Heart right ventricle (tissue), 16 donors: ENCODE data around the gene HUNK. TPM values are rescaled to one million over a fixed set of nuclear protein-coding genes. Genes with fewer than 3 reads are reported as not detected.

ENCODE experiments used
- ATAC-seq, 8 donors: fragments of 200-7000 bp; cut with Tn5 transposase; one replicate each; pipeline ENCODE4 v1.9.1; 2020; ENCODE audit warnings: mild to moderate bottlenecking in 8 of 8, moderate library complexity in 8 of 8, moderate number of reproducible peaks in 1 of 8
- DNase-seq, 2 donors: peaks; one replicate each; pipeline ENCODE4 v3.0.0-alpha.2; 2020
- H3K27ac ChIP-seq, 10 donors: fragments of 200-600 bp; sonication (generic) in 2 of 10; one replicate each; pipeline versions ENCODE4 v1.5.0 to v1.8.0; 2020 to 2022; ENCODE audit warnings: mild to moderate bottlenecking in 3 of 10
- H3K27me3 ChIP-seq, 7 donors: fragments of 200-600 bp; one replicate each; pipeline ENCODE4 v1.8.0; 2021 to 2022; ENCODE audit warnings: mild to moderate bottlenecking in 2 of 7
- H3K36me3 ChIP-seq, 9 donors: fragments of 200-600 bp; sonication (generic) in 1 of 9; one replicate each; pipeline versions ENCODE4 v1.5.0 to v1.8.0; 2020 to 2022; ENCODE audit warnings: mild to moderate bottlenecking in 2 of 9
- H3K4me1 ChIP-seq, 9 donors: fragments of 200-600 bp; sonication (generic) in 1 of 9; one replicate each; pipeline versions ENCODE4 v1.5.0 to v1.8.0; 2020 to 2022; ENCODE audit warnings: mild to moderate bottlenecking in 4 of 9
- H3K4me3 ChIP-seq, 10 donors: fragments of 200-600 bp; sonication (generic) in 2 of 10; one replicate each; pipeline versions ENCODE4 v1.5.0 to v1.8.0; 2020 to 2022; ENCODE audit warnings: mild to moderate bottlenecking in 7 of 10, moderate library complexity in 2 of 10
- H3K9me3 ChIP-seq, 11 donors: fragments of 200-600 bp in 10 of 11; sonication (generic) in 2 of 11; one replicate each; pipeline versions ENCODE4 v1.5.0 to v1.8.0; 2013 to 2022; ENCODE audit warnings: mild to moderate bottlenecking in 2 of 11, control low read depth in 1 of 11, moderate library complexity in 1 of 11
- CTCF ChIP-seq, 9 donors: fragments of 200-600 bp; sonication (generic) in 2 of 9; IDR thresholded peaks; one replicate each; pipeline versions ENCODE4 v1.5.0 to v1.8.0; 2021 to 2022; ENCODE audit warnings: antibody characterized with exemption in 9 of 9, mild to moderate bottlenecking in 5 of 9, moderate library complexity in 1 of 9
- WGBS, 2 donors: extraction: QIAGEN DNeasy Blood & Tissue Kit; methylation state at CpG; one replicate each; pipeline ENCODE4 v1.1.7; 2013; ENCODE audit warnings: inconsistent platforms in 1 of 2; 5-methylcytosine and 5-hydroxymethylcytosine counted together
- intact Hi-C, 10 donors: fragments of 100-400 bp; cut with DNase I; formaldehyde crosslinking; loops; one replicate each; pipeline versions ENCODE4 v1.11.1 to v1.14.2; 2022
- polyA plus RNA-seq, 2 donors: library from polyadenylated mRNA; stranded (reverse); fragments of 200-250 nt; gene quantifications; one replicate each; pipeline ENCODE4 v1.2.3, GENCODE V29; 2013
- total RNA-seq, 10 donors: library from RNA; stranded (reverse); fragmentation: NEBNext Ultra II Directional in 3 of 10; extraction: Animal tissue kit (Norgen Biotek cat#: 25700) in 3 of 10; gene quantifications; one replicate each; pipeline versions ENCODE4 v1.2.1 to v1.2.4, GENCODE V29; 2021 to 2023
- donor health status: Arrhythmogenic right ventricular cardiomyopathy.
- donor health status: ischemic (EF 13 %, LVEDD 7.1; RV severe dilation, severe dysfunction).
- donor health status: healthy with polysubstance abuse.
- donor health status: DM: no; HTN: yes; CAD: no.
- donor health status: DM: no; HTN: no; CAD: no.
- donor health status: ischemic (EF 25% LVEDD 6.9; RV normal size, moderate dysfunction).
- donor health status: ischemic (EF 25% LVEDD 5.7; RV mildly dilated, moderate dysfunction).
- donor health status: healthy.
- donor health status: DM: yes; HTN: yes; CAD: no.
- donor health status: Ischemic cardiomyopathy.
- donor health status: ischemic (EF 35%, LVEDD 5.7; RV mildly dilated, moderate dysfunction).
- donor health status: nonischemic (EF 11% LVEDD 7.7; RV severe dilation, severe dysfunction).
- donor health status: DM: yes; HTN: yes; CAD: no.
- donor health status: PGD.
- donor health status: ischemic (EF 29% LVEDD 5.4; RV normal size, mild dysfunction).
- donor health status: nonischemic (EF 23%, LVEDD 6.1; RV moderate dilation, normal function).

The HUNK gene
- total and polyA plus RNA-seq, 12 donors: 0.04 to 0.81 (median 0.10) TPM; not detected in 2

GRCh38 chr21:31932470-31932764 lies 59.6 kb downstream of the HUNK start:
- H3K4me1 ChIP-seq: no peaks in the 10 kb centered on the region
- WGBS, 2 donors: 75 to 81% methylated on average over 1 of the region's 1 CpG
- H3K4me3 ChIP-seq: no peak overlapping the region
- ATAC-seq (no peak), DNase-seq (no peak)
- no peaks in the 10 kb centered on the region for H3K9me3 ChIP-seq
- H3K27ac ChIP-seq: no peak overlapping the region
- H3K27me3 ChIP-seq: peaks cover 0 to 5% (median 0%) of the 10 kb centered on the region in 7 donors
- no peak for TF ChIP-seq CTCF (IDR thresholded peaks at IDR 0.05)
- no peaks in the 10 kb centered on the region for H3K36me3 ChIP-seq
- intact Hi-C loops: no loop called here

DNA sequence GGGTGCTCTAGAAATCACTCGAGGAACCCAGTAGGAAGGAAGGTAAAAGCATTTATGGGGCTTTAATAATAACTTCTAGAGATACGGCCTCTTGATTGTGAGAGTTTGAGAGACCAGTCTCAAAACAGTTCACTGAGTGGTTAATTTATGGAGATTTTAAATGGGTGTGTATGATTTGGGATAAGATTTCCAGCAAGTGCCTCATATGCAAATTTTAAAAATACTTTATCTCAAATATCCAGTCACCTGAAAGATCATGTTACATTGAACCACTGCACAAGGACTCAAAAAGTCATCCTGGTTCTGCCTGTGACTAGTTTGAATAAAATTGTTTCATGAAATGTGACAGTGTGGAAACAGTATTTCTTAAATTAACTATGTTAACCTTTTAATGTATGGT lies 64.5 kb downstream of the HUNK start:
- WGBS, 2 donors: 85 to 87% methylated on average over 2 of the region's 2 CpGs
- Histone ChIP-seq H3K36me3 (no peaks in the 10 kb centered on the region), H3K4me1 (no peaks in the 10 kb centered on the region), H3K4me3 (no peak overlapping the region), H3K27ac (no peak overlapping the region), H3K9me3 (no peaks in the 10 kb centered on the region), H3K27me3 (peaks cover 0 to 3% (median 0%) of the 10 kb centered on the region in 7 donors)
- no peak for TF ChIP-seq CTCF (IDR thresholded peaks at IDR 0.05)
- no peak for DNase-seq
- no peak for ATAC-seq
- intact Hi-C loops: no loop called here

DNA sequence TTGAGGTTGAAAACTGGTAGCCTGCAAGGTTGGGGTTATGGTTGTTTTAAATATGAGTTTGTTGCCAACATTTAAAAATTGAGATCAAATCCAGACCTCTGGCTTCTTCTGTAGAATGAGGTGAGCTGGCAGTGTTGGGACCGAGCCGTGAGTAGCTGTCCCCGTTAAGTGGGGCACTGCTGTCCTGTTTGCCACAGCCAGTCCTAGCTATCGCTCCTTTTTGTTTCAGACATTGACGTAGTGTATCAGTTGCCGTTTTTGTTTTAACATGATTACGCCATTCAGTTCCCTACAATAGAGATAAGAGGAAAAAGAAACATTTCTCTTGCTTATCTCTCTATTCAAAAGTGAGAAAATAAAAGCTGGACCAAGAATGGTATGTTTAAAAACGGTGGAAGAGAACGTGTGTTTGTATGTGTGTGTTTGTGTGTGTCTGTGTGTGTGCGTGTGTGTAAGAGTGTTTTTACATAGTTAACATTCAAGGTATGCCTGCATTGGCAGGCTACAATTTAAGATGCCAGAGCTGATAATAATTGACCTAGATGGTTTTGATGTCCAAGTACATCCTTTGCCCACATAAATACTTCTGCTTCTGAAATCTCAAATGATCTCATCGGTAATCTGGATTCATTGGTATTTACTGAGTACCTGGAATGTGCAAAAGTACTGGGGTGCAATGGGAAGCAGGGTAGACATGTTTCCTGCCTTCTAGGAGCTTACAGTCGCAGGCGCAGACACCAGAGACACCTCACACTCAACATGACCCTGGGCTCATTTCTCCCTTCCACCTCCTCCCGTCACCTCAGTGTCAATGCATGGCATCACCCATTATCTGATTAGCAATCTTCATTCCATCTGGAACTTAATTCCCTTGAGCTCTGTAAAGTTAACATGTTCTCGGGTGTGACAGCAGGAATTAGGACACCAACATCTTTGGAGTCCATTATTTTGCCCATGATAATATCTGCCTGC lies 65.8 kb downstream of the HUNK start:
- intact Hi-C loops: no loop called here
- Histone ChIP-seq H3K36me3 (no peaks in the 10 kb centered on the region), H3K27ac (no peak overlapping the region), H3K27me3 (no peaks in the 10 kb centered on the region), H3K4me3 (no peak overlapping the region), H3K9me3 (no peaks in the 10 kb centered on the region), H3K4me1 (no peaks in the 10 kb centered on the region)
- ATAC-seq: peak in 1 of 8 donors; percentile 64
- DNase-seq: no peak
- TF ChIP-seq CTCF (IDR thresholded peaks at IDR 0.05): no peak
- 46 to 52% methylated on average over 15 of the region's 15 CpGs for WGBS, 2 donors

DNA sequence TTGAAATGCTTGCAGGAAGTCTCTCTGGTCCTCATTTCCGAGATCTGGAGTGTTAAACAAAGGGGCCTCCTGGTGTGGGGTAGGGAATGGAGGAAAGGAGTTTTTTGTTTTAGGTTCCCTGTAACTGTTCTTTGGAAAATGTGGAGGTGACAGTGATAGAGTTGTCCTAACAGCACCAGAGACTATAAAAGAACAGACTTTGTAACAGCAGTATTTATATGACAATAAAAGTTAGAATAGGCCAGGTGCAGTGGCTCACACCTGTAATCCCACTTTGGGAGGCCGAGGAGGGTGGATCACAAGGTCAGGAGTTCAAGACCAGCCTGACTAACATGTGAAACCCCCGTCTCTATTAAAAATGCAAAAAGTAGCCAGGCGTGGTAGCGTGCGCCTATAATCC lies 68.9 kb downstream of the HUNK start:
- 92 to 93% methylated on average over 6 of the region's 6 CpGs for WGBS, 2 donors
- no peak for TF ChIP-seq CTCF (IDR thresholded peaks at IDR 0.05)
- Histone ChIP-seq H3K36me3 (no peaks in the 10 kb centered on the region), H3K27ac (no peak overlapping the region), H3K4me3 (no peak overlapping the region), H3K27me3 (no peaks in the 10 kb centered on the region), H3K4me1 (no peaks in the 10 kb centered on the region), H3K9me3 (no peaks in the 10 kb centered on the region)
- intact Hi-C loops: no loop called here
- ATAC-seq: no peak
- DNase-seq: no peak
